Stimulated activated CD4-positive, alpha-beta T cell treated with anti-CD3 and anti-CD28 coated beads, Interleukin-12 subunit alpha, Interleukin-12 subunit beta, amount 100 ng/mL, for 24 hours (primary cell): ENCODE data around the gene DMWD.
"Not testable (repeated sequence)": the region's sequence is repeated elsewhere in the genome, so short reads cannot be mapped to it uniquely, and the experiment has no call there.

ENCODE experiments used
- DNase-seq, 2 experiments: peaks; one replicate each; pipeline ENCODE4 v3.0.0-alpha.2; 2020; ENCODE audit warnings: low read depth in 2 of 2

Gene DMWD

DNA sequence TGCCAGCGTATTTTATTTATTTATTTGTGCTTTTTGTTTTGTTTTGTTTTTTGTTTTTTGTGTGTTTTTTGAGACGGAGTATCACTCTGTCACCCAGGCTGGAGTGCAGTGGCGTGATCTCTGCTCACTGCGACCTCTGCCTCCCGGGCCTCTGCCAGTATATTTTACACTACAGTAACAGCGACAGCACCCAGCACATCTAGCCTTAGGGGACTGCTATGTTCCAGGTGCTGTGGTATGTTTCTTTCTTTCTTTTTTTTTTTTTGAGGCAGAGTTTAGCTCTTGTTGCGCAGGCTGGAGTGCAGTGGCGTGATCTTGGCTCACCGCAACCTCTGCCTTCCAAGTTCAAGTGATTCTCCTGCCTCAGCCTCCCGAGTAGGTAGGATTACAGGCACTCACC lies 41.2 kb downstream of the DMWD start:
- not testable (repeated sequence) for DNase-seq

DNA sequence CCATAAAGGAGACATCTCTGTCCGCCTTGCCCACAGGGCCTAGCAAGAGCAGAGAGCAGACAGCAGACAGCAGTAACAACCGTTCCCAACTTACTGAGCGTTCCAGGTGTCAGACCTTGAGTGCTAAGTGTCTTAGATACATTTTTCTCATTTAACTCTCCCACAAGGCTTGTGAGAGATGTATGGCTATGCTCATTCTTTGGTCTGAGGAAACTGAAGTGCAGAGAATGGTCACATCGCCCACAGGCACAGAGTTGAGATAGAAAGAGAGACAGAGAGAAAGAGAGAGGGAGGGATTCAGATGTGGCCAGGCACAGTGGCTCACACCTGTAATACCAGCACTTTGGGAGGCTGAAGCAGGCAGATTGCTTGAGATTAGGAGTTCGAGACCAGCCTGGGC lies 45.1 kb downstream of the DMWD start:
- DNase-seq = no peak

DNA sequence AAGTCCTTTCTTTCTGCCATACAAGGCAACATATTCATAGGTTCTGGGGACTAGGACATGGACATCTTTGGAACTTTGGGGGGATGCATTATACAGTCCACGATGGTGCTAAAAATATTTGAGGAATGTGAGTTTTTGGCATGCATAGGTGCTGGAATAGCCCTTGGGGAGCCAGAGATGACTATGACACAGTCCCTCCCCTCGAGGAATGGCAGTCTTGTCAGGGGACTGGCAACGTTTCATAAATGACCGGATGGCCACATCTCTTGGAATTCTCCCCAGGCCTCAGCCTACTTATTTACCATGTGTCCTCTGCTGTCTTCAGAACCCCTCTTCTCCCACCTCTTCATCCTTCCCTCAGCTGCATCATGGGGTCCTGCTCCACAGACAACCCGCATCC lies 45.8 kb downstream of the DMWD start:
- DNase-seq = no peak

DNA sequence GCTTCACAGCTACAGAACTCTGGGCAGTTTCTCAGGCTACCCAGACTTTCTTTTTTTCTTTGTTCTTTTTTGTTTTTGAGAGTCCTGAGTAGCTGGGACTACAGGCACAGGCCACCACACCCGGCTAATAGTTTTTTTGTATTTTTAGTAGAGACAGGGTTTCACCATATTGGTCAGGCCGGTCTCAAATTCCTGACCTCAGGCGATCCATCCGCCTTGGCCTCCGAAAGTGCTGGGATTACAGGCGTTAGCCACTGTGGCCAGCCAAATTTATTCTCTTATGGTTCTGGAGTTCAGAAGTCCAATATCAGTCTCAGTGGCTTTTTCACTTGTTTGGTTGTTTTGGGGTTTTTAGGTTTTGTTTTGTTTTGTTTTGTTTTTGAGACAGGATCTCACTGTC lies 47.0 kb downstream of the DMWD start:
- DNase-seq = no peak

DNA sequence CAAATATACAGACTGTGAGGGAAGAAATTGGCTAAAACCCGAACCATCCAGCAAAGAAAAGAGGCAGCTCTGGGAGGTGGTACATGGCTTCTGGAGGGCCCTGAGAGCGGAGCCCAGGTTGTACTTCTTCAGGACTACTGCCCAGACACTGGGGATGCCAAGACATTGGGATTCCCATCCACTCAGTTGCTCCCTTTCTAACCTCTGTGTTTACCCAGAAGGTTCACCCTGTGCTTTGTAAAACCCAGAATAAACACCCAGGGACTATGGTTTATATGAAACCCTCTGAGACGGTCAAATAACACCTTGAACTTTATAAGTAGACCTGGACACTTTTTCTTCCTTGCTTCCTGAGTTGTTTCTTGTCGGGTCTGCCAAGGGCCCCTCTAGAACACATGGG lies 49.7 kb downstream of the DMWD start:
- DNase-seq = no peak

DNA sequence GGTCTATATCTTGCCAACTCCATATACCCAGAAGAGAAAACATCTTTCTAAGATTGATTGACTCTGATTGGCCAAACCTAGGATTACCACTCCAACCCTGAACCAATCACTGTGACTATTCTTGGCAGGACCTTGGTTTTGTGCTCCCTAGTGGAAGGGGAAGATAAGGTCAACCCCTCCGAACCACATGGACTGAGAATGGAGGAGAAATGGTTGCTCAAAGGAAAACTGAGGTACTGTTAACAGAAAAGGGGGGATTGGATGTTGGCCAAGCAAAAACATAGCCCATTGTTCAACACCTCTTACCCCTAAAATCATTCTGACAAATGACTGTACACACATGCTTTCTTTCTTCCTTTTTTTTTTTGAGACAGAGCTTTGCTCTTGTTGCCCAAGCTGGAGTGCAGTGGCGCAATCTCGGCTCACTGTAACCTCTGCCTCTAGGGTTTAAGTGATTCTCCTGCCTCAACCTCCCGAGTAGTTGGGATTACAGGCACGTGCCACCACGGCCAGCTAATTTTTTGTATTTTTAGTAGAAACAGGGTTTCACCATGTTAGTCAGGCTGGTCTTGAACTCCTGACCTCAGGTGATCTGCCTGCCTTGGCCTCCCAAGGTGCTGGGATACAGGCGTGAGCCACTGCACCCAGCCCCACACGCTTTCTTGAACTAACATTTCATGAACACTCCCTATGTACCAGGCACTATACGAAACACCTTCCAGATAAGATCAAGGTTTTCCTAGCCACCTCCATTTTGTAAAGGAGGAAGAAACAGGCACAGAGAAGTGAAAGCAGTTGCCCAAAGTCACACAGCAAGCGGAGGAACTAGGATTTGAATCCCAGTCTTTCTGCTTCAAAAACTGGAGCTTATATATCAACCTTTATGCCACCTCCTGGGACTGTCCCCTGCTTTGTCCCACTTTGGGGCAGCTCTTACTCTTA lies 52.9 kb downstream of the DMWD start:
- DNase-seq = no peak

DNA sequence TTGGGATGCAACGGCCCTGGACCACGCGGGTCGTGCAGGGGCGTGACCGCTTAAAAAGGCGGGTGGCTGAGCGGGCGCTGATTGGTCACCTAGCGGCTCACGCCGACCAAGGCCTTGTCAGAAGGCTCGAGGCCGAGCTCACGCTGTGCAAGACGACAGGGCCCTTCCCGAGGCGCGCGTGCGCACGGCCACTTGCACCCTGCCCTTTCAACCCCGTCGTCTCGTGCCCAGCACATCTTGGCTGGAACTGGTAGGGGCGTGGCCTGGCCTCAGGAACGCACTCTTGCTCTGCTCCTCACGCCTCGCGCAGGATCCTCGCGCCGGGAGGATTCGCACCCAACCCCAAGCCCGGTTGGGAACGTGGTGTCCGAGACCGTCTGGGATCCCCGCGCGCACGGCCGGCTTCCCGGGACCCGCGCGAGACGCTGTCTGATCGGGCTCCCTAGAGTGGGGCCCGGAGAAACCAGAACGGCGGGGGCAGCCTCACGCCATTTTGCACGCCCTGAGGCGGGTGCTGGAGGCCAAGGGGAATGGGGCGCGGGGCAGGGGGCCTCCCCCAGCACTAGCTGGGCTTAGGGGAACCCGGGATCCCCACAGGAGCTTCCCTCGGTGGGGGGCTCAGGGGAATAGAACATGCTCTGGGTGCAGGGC lies 59.4 kb downstream of the DMWD start, which contains the start of gene MEIOSIN:
TSS of gene MEIOSIN (plus strand) at position 280 of the 651 bp plus-strand sequence. CDS start 1,938 bp downstream, outside the sequence.
- no peak for DNase-seq
